Measurements from ENCODE around the gene PTEN.
A peak's percentile ranks its signal among the peaks of the same experiment; 100 is the strongest.
"Not testable (repeated sequence)": the region's sequence is repeated elsewhere in the genome, so short reads cannot be mapped to it uniquely, and the experiment has no call there.

PTEN gene

GRCh38 chr10:87841186-87841585 is 22.2 kb upstream of the PTEN start:
- DNase-seq (ENCODE audit: low read depth) = peak; percentile 31
- no peak for TF ChIP-seq CTCF (conservative IDR thresholded peaks at IDR 0.05; ENCODE audit: low read length)

GRCh38 chr10:87842220-87842641 is 21.2 kb upstream of the PTEN start:
- TF ChIP-seq CTCF (conservative IDR thresholded peaks at IDR 0.05; ENCODE audit: low read length) = no peak
- DNase-seq (ENCODE audit: low read depth) = peak; percentile 3
- H3K4me3 ChIP-seq (ENCODE audit: low read length) = no peak overlapping the region

More at GRCh38 chr10:87841186-87841585, 22.2 kb upstream of the PTEN start:
- H3K4me3 ChIP-seq (ENCODE audit: low read length) = no peak overlapping the region

GRCh38 chr10:87842776-87843497 is 20.5 kb upstream of the PTEN start:
- peak; percentile 82 for DNase-seq (ENCODE audit: low read depth)
- H3K4me3 ChIP-seq (ENCODE audit: low read length) = no peak overlapping the region
- peak; percentile 22; the same call in 1 of the 2 replicates for TF ChIP-seq CTCF (conservative IDR thresholded peaks at IDR 0.05; ENCODE audit: low read length)

GRCh38 chr10:87843714-87844113 is 19.7 kb upstream of the PTEN start:
- H3K4me3 ChIP-seq (ENCODE audit: low read length) = no peak overlapping the region
- TF ChIP-seq CTCF (conservative IDR thresholded peaks at IDR 0.05; ENCODE audit: low read length) = no peak
- DNase-seq (ENCODE audit: low read depth) = no peak

GRCh38 chr10:87844837-87845623 is 18.4 kb upstream of the PTEN start:
- no peak overlapping the region for H3K4me3 ChIP-seq (ENCODE audit: low read length)
- DNase-seq (ENCODE audit: low read depth) = peak; percentile 34
- TF ChIP-seq CTCF (conservative IDR thresholded peaks at IDR 0.05; ENCODE audit: low read length) = no peak

GRCh38 chr10:87845624-87845998 is 17.8 kb upstream of the PTEN start:
- H3K4me3 ChIP-seq (ENCODE audit: low read length) = no peak overlapping the region
- DNase-seq (ENCODE audit: low read depth) = no peak
- no peak for TF ChIP-seq CTCF (conservative IDR thresholded peaks at IDR 0.05; ENCODE audit: low read length)

- no peak overlapping the region for H3K4me3 ChIP-seq (ENCODE audit: low read length)
- TF ChIP-seq CTCF (conservative IDR thresholded peaks at IDR 0.05; ENCODE audit: low read length) = no peak
Measured at GRCh38 chr10:87846023-87846422, 17.4 kb upstream of the PTEN start.

GRCh38 chr10:87846711-87847110 is 16.7 kb upstream of the PTEN start:
- DNase-seq (ENCODE audit: low read depth); H3K4me3 ChIP-seq (ENCODE audit: low read length): not testable (repeated sequence)

More at GRCh38 chr10:87846023-87846422, 17.4 kb upstream of the PTEN start:
- DNase-seq (ENCODE audit: low read depth) = peak; percentile 37

Data from AG10803 (cell line).